ENCODE data around the gene FAM8A1. TPM values are rescaled to one million over a fixed set of nuclear protein-coding genes. Genes with fewer than 3 reads are reported as not detected.

FAM8A1 gene
- total and polyA plus RNA-seq, 9 of the 15 experiments (the other 6 are each of a cell fraction or from before 2014, with no cell fraction given), result 4.9 to 23.6 (median 14.2) TPM

DNA sequence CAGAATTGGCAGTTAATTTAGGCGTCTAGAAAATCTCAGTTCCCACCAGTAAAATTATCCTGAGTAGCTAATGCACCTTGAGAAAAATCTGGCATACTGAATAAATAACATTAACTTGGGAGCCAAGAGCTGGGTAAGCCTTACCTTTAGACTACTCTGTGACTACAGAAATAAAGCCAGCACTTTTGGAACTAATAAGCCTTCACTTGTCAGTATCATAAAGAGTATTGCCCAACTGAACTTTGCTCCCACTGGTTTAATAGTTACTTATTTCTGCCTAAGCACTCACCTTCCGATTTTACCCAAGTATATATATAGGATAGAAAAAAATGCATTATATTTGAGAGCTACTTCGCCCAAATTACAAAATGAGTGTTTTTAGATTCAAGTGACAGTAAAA is 10.7 kb downstream of the FAM8A1 start:
- Histone ChIP-seq H3K4me1 (replicated peaks in 1 of 2; ENCODE audit: control insufficient read depth in 2 of 2, insufficient read depth in 2 of 2, low read length in 2 of 2) (no peaks in the 10 kb centered on the region), H3K4me3 (no peak overlapping the region), H4K20me1 (replicated peaks; ENCODE audit: control insufficient read depth, insufficient read depth, low read length) (no peaks in the 10 kb centered on the region), H3K4me2 (ENCODE audit: insufficient read depth, low read length) (no peak overlapping the region), H2AFZ (ENCODE audit: low read depth, low read length) (no peak overlapping the region), H3K27me3 (ENCODE audit: control insufficient read depth in 2 of 2, insufficient read depth in 2 of 2, low read length in 2 of 2) (no peaks in the 10 kb centered on the region), H3K79me2 (ENCODE audit: control insufficient read depth, insufficient read depth, low read length) (no peaks in the 10 kb centered on the region; the same call in 2 of the 3 replicates), H3K9me3 (replicated peaks; ENCODE audit: control insufficient read depth, insufficient read depth, low read depth, low read length) (no peaks in the 10 kb centered on the region), H3K9me1 (ENCODE audit: control insufficient read depth, insufficient read depth, low read length) (no peaks in the 10 kb centered on the region), H3K27ac (ENCODE audit: extremely low read depth, low read depth, low read length) (no peak overlapping the region), H3K9ac (ENCODE audit: insufficient read depth in 1 of 2, low read depth in 2 of 2, low read length in 2 of 2) (no peak overlapping the region), H3K36me3 (ENCODE audit: control insufficient read depth, insufficient read depth, low read length) (peaks cover 62% of the 10 kb centered on the region)
- no peak for FAIRE-seq
- in situ Hi-C loops (cut with MboI), result no loop called here
- ATAC-seq, result peak; percentile 26
- TF ChIP-seq MTA1 (IDR thresholded peaks at IDR 0.05; ENCODE audit: borderline replicate concordance), result no peak
- TF ChIP-seq ZNF121 (CRISPR knock-in tag; conservative IDR thresholded peaks at IDR 0.05), result no peak
- peak; percentile 21 for TF ChIP-seq POLR2A (conservative IDR thresholded peaks at IDR 0.05)
- TF ChIP-seq MED1 (CRISPR knock-in tag; IDR thresholded peaks at IDR 0.05; ENCODE audit: borderline replicate concordance), result no peak
- TF ChIP-seq TEAD2 (tag; IDR thresholded peaks at IDR 0.05), result no peak
- 0 out of 2 replicates have a peak, but pooled peaks have one; percentile 58 for TF ChIP-seq POLR2AphosphoS2 (IDR thresholded peaks at IDR 0.05; ENCODE audit: low read length)
- no peak for TF ChIP-seq ZBTB7A (IDR thresholded peaks at IDR 0.05; ENCODE audit: borderline replicate concordance, control insufficient read depth, low read depth, low read length)
- no peak for TF ChIP-seq KDM5B (IDR thresholded peaks at IDR 0.05; ENCODE audit: insufficient replicate concordance, low read depth, low read length)
- TF ChIP-seq ZNF232 (CRISPR knock-in tag; IDR thresholded peaks at IDR 0.05), result no peak
- no peak for TF ChIP-seq ZNF165 (CRISPR knock-in tag; IDR thresholded peaks at IDR 0.05; ENCODE audit: borderline replicate concordance)
- TF ChIP-seq, protein P1, sequence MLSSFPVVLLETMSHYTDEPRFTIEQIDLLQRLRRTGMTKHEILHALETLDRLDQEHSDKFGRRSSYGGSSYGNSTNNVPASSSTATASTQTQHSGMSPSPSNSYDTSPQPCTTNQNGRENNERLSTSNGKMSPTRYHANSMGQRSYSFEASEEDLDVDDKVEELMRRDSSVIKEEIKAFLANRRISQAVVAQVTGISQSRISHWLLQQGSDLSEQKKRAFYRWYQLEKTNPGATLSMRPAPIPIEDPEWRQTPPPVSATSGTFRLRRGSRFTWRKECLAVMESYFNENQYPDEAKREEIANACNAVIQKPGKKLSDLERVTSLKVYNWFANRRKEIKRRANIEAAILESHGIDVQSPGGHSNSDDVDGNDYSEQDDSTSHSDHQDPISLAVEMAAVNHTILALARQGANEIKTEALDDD (IDR thresholded peaks at IDR 0.05), result no peak
- TF ChIP-seq SUPT5H (IDR thresholded peaks at IDR 0.05), result 0 out of 2 replicates have a peak, but pooled peaks have one; percentile 18
- no peak for TF ChIP-seq PHB (CRISPR knock-in tag; IDR thresholded peaks at IDR 0.05)
- TF ChIP-seq ZNF586 (CRISPR knock-in tag; conservative IDR thresholded peaks at IDR 0.05), result no peak
- TF ChIP-seq, protein P2, sequence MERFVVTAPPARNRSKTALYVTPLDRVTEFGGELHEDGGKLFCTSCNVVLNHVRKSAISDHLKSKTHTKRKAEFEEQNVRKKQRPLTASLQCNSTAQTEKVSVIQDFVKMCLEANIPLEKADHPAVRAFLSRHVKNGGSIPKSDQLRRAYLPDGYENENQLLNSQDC (CRISPR knock-in tag; IDR thresholded peaks at IDR 0.05), result no peak
- TF ChIP-seq POLR2G (IDR thresholded peaks at IDR 0.05; ENCODE audit: low read depth, low read length), result 0 out of 2 replicates have a peak, but pooled peaks have one; percentile 12
- intact Hi-C loops (cut with micrococcal nuclease), result no loop called here
- TSS peak; percentile 13 for BruUV-seq (replicated peaks)
- ChIA-PET POLR2A (interaction anchor here (0.6 to 2.9 kb wide), 5 partner anchors 9 to 650 kb away, joined by 3 to 20 read pairs (median 5); partner anchors contain the start of gene FAM8A1), CTCF (ENCODE audit: low intra/inter-chr PET ratio) (no interaction called here)
- 65% methylated on average over 3 of the region's 3 CpGs for WGBS (ENCODE audit: insufficient coverage, low coverage, missing lambda C conversion rate)
- no peak for DNase-seq (ENCODE audit: extremely low read depth in 1 of 4, low spot score in 3 of 4)

All from K562 (cell line).